ENCODE data around the gene ADI1. TPM values are rescaled to one million over a fixed set of nuclear protein-coding genes. Genes with fewer than 3 reads are reported as not detected.

Gene ADI1
- total RNA-seq, 4 donors from 2014 or later = 44.1 to 110 (median 78.1) TPM

DNA sequence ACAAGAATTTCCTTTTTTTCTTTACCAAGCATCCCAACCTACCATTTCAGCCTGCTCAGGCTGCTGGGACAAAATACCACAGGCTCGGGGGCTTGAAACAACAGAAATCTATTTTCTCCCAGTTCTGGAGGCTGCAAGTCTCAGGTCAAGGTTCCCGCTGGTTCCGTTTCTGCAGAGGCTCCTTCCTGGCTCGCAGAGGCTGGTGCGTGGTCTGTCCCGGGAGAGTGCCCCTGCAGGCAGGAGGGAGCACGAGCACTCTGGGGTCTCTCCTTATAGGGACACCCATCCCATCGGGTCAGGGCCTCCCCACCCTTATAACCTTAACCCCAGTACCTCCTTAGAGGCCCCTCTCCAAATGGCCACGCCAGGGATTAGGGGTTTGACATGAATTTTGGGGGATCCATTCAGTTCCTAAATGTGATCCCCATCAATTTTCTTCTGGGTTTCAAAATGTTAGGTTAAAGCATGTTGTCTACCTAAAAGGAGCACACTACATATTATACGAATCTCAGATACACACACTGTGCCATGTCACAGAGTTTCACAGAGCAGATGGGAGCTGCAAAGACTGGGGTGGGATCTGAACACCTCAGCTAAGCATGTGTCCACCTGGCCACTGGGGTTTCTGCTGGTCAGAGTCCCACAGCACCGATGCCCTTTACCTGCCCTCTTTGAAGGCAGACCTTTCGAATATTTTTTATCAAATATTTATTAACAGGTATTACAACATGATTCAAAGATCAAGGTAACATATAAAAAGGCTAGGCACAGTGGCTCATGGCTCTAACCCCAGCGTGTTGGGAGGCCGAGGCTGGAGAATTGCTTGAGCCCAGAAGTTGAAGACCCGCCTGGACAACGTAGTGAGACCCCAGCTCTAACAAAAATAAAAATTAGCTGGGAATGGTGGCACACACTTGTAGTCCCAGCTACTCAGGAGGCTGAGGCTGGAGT lies 17.6 kb upstream of the ADI1 start:
- peaks cover 0 to 11% (median 6%) of the 10 kb centered on the region in 4 donors for H3K4me1 ChIP-seq
- H3K27ac ChIP-seq = peak overlapping the region; percentile 84 to 90 (median 86)
- 80 to 91% methylated on average over 4 to 16 of the region's 16 CpGs for WGBS, 2 donors (ENCODE audit: low coverage in 1 of 2)
- no peaks in the 10 kb centered on the region for H3K27me3 ChIP-seq
- in situ Hi-C loops (cut with MboI; ENCODE audit: low pct_ligation_motif_present in 1 of 4, low pct_unique_long_range_greater_than_20kb in 1 of 4, low sequenced_read_pairs in 3 of 4) (no loop called here), intact Hi-C loops (cut with DNase I; ENCODE audit: low total_unique reads) (no loop called here)
- peaks cover 0 to 7% (median 3%) of the 10 kb centered on the region in 4 donors for H3K36me3 ChIP-seq
- peak overlapping the region in 3 of 4 donors; percentile 23 to 38 (median 24) for H3K4me3 ChIP-seq
- DNase-seq = no peak
- TF ChIP-seq EP300 (IDR thresholded peaks at IDR 0.05; ENCODE audit: low read depth) = no peak
- TF ChIP-seq, protein P1, sequence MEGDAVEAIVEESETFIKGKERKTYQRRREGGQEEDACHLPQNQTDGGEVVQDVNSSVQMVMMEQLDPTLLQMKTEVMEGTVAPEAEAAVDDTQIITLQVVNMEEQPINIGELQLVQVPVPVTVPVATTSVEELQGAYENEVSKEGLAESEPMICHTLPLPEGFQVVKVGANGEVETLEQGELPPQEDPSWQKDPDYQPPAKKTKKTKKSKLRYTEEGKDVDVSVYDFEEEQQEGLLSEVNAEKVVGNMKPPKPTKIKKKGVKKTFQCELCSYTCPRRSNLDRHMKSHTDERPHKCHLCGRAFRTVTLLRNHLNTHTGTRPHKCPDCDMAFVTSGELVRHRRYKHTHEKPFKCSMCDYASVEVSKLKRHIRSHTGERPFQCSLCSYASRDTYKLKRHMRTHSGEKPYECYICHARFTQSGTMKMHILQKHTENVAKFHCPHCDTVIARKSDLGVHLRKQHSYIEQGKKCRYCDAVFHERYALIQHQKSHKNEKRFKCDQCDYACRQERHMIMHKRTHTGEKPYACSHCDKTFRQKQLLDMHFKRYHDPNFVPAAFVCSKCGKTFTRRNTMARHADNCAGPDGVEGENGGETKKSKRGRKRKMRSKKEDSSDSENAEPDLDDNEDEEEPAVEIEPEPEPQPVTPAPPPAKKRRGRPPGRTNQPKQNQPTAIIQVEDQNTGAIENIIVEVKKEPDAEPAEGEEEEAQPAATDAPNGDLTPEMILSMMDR (IDR thresholded peaks at IDR 0.05) = peak in 4 of 5 experiments; percentile 27 to 45 (median 37)
- TF ChIP-seq POLR2AphosphoS5 (IDR thresholded peaks at IDR 0.05) = no peak
- no peak for TF ChIP-seq POLR2A (IDR thresholded peaks at IDR 0.05)
- no peaks in the 10 kb centered on the region for H3K9me3 ChIP-seq

DNA sequence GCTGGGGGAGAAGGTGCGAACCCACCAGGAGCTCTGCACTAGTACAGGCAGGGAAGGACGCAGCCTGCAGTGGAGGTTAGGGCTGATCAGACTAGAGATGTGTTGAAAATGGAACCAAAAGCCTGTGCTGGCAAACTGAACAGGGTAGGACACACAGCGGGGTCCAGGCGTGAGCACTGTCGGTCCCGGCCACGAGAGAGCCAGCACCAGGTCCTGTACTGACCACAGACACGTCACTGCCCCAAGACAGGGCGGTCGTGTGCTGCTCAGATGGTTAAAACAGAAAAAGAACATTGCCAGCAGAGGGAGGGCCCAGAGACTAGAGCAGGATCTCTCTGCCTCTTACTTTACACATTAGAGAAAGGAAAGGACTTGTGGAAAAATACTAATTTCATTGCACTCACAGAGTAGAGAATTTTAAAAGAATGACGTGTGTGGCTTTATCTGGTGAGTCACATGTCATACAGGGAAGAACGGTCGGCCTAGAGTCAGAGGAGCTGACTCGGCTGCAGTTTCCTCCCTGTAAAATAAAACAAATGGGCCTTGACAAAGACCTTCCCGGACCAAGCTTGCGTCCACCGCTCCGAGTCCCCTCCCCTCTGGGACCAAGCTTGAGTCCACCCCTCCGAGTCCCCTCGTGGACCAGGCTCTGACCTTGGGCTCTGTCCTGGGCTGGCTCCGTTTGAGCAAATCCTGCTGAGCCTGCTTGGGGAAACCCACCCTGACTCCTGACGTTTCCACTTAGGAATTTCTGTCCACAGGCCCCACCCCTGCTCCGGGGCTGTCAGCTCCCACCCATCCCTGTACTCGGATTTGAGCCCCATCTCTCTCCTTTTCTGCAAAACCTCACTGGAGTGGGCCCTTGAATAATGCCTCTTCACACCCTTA lies 16.7 kb upstream of the ADI1 start:
- DNase-seq = peak; percentile 33
- Histone ChIP-seq H3K4me3 (peak overlapping the region; percentile 5 to 38 (median 24)), H3K4me1 (peaks cover 0 to 11% (median 6%) of the 10 kb centered on the region in 4 donors), H3K27me3 (no peaks in the 10 kb centered on the region), H3K27ac (peak overlapping the region; percentile 84 to 90 (median 86)), H3K9me3 (no peaks in the 10 kb centered on the region), H3K36me3 (no peaks in the 10 kb centered on the region)
- intact Hi-C loops (cut with DNase I; ENCODE audit: low total_unique reads) = no loop called here
- TF ChIP-seq EP300 (IDR thresholded peaks at IDR 0.05; ENCODE audit: low read depth) (no peak), POLR2AphosphoS5 (IDR thresholded peaks at IDR 0.05) (peak in 1 of 3 donors; percentile 6)
- WGBS, 2 donors (ENCODE audit: low coverage in 1 of 2) = 31 to 50% methylated on average over 5 to 24 of the region's 24 CpGs
- in situ Hi-C loops (cut with MboI; ENCODE audit: low pct_ligation_motif_present in 1 of 4, low pct_unique_long_range_greater_than_20kb in 1 of 4, low sequenced_read_pairs in 3 of 4) = no loop called here

DNA sequence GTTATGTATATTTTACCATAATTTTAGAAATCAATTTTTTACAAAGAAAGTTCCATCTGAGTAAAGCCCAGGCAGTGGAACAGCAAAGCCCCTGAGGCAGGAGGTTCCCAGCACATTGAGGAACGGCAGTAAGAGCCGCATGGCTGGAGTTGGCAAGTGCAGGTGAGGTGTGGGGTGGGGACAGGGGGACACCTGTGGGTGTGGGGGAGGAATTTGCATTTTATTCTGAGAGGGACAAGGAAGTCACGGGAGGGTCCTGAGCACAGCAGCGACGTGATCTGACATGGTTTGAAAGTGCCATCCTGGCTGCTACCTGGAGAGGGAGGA lies 16.1 kb upstream of the ADI1 start:
- Histone ChIP-seq H3K4me1 (peaks cover 0 to 11% (median 6%) of the 10 kb centered on the region in 4 donors), H3K36me3 (no peaks in the 10 kb centered on the region), H3K27me3 (no peaks in the 10 kb centered on the region), H3K4me3 (peak overlapping the region in 2 of 4 donors; percentile 23 to 38), H3K9me3 (no peaks in the 10 kb centered on the region), H3K27ac (peak overlapping the region; percentile 84 to 90 (median 86))
- in situ Hi-C loops (cut with MboI; ENCODE audit: low pct_ligation_motif_present in 1 of 4, low pct_unique_long_range_greater_than_20kb in 1 of 4, low sequenced_read_pairs in 3 of 4) (no loop called here), intact Hi-C loops (cut with DNase I; ENCODE audit: low total_unique reads) (no loop called here)
- no peak for TF ChIP-seq POLR2AphosphoS5 (IDR thresholded peaks at IDR 0.05)
- no peak for DNase-seq
- 65 to 76% methylated on average over 5 of the region's 5 CpGs for WGBS, 2 donors (ENCODE audit: low coverage in 1 of 2)

DNA sequence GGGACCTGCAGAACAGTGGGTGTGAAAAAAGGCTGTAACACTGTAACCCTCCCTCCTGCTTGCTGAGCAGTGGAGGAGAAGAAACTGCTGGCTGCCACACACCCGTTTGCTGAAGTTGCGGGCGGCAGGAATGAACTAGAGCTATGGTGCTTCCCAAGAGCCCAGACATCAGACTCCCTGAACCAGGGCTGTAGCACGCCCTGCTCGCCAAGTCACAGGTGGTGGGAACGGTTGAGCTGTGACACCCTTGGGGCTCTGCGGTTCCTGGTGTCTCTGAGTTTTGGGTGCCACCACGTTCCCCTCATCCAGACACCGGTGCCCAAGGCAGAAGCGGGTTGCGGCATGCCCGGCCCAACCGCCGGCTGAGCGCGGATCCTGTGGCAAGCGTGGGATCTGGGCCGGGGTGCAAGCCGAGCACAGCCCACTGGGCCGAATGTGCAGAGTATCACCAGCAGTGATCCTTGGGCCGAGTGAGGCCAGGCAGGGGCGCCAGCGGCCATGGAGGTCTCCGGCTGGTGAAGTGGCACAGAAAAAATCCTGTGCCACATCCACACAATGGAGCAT lies 15.0 kb upstream of the ADI1 start:
- no peak for TF ChIP-seq POLR2AphosphoS5 (IDR thresholded peaks at IDR 0.05)
- TF ChIP-seq EP300 (IDR thresholded peaks at IDR 0.05; ENCODE audit: low read depth) = no peak
- TF ChIP-seq, protein P1 (IDR thresholded peaks at IDR 0.05) = no peak
- no peak for TF ChIP-seq POLR2A (IDR thresholded peaks at IDR 0.05)
- Histone ChIP-seq H3K27ac (peak overlapping the region in 2 of 4 donors; percentile 2 to 84), H3K36me3 (no peaks in the 10 kb centered on the region), H3K27me3 (no peaks in the 10 kb centered on the region), H3K9me3 (no peaks in the 10 kb centered on the region), H3K4me1 (peaks cover 0 to 11% (median 6%) of the 10 kb centered on the region in 4 donors), H3K4me3 (no peak overlapping the region)
- intact Hi-C loops (cut with DNase I; ENCODE audit: low total_unique reads) (no loop called here), in situ Hi-C loops (cut with MboI; ENCODE audit: low pct_ligation_motif_present in 1 of 4, low pct_unique_long_range_greater_than_20kb in 1 of 4, low sequenced_read_pairs in 3 of 4) (no loop called here)
- DNase-seq = no peak
- 96% methylated on average over 21 of the region's 24 CpGs; no CpG with 5 or more reads in 1 of the 2 donors for WGBS, 2 donors (ENCODE audit: low coverage in 1 of 2)

All from transverse colon (tissue), 4 donors.